H1 (cell line): ENCODE measurements around the gene NR1H2. TPM values are rescaled to one million over a fixed set of nuclear protein-coding genes. Genes with fewer than 3 reads are reported as not detected.
"Not testable (repeated sequence)": the region's sequence is repeated elsewhere in the genome, so short reads cannot be mapped to it uniquely, and the experiment has no call there.

ENCODE experiments used
- CTCF ChIA-PET: fragments of 300-600 bp; sonication (Branson Sonifier 250); formaldehyde crosslinking; loops from one replicate; lab custom pipeline; 2021; ENCODE audit not compliant: partially characterized antibody; lab: Charles Lee
- POLR2A ChIA-PET: fragments of 300-600 bp; sonication (Branson Sonifier 250); formaldehyde crosslinking; loops from one replicate; lab custom pipeline; 2021; ENCODE audit warnings: inconsistent platforms; ENCODE audit not compliant: partially characterized antibody; lab: Charles Lee
- DNase-seq, 2 experiments: peaks; one replicate each; pipeline versions ENCODE4 v3.0.0 to v3.0.0-alpha.2; 2010 to 2022; ENCODE audit warnings: low spot score in 2 of 2, low read depth in 1 of 2, mixed read lengths in 1 of 2
- FAIRE-seq: peaks from 2 replicates; lab custom pipeline; 2011; peaks lifted over from hg19 to GRCh38; lab: Jason Lieb, UNC
- H2AFZ ChIP-seq: 2 replicates; pipeline ENCODE4 v1.8.1; 2012; ENCODE audit warnings: low read length, inconsistent platforms
- H2AK5ac ChIP-seq: 2 replicates; pipeline ENCODE4 v1.6.1; 2013; ENCODE audit warnings: low read depth, low read length
- H2BK120ac ChIP-seq: replicated peaks from 2 replicates; pipeline ENCODE3; 2013; ENCODE audit warnings: low read depth, low read length, inconsistent platforms
- H2BK12ac ChIP-seq: 2 replicates; pipeline ENCODE4 v1.6.1; 2013; ENCODE audit warnings: low read depth, low read length
- H2BK15ac ChIP-seq: 2 replicates; pipeline ENCODE4 v1.6.1; 2013; ENCODE audit warnings: low read length
- H2BK20ac ChIP-seq: 2 replicates; pipeline ENCODE4 v1.6.1; 2013; ENCODE audit warnings: low read length
- H2BK5ac ChIP-seq: 2 replicates; pipeline ENCODE4 v1.6.1; 2013; ENCODE audit warnings: low read depth, low read length
- H3K14ac ChIP-seq: 2 replicates; pipeline ENCODE4 v1.6.1; 2013; ENCODE audit warnings: inconsistent platforms; ENCODE audit not compliant: insufficient read length
- H3K18ac ChIP-seq: 2 replicates; pipeline ENCODE4 v1.6.1; 2013; ENCODE audit warnings: low read length; ENCODE audit errors: extremely low read depth
- H3K23ac ChIP-seq: 2 replicates; pipeline ENCODE4 v1.6.1; 2013; ENCODE audit warnings: inconsistent platforms; ENCODE audit not compliant: insufficient read length
- H3K23me2 ChIP-seq: 2 replicates; pipeline ENCODE4 v1.6.1; 2013; ENCODE audit warnings: low read depth, low read length
- H3K27ac ChIP-seq: 2 replicates; pipeline ENCODE4 v1.6.1; 2011; ENCODE audit warnings: low read depth, low read length, inconsistent platforms
- H3K27me3 ChIP-seq, 4 experiments: replicated peaks in 1 of 4; 1 replicate in 1 of 4; 2 replicates in 3 of 4; pipeline versions ENCODE4 v1.6.1 to v1.8.1; 2011 to 2013; ENCODE audit warnings: low read length in 3 of 4, mild to moderate bottlenecking in 3 of 4, inconsistent platforms in 2 of 4, mixed read lengths in 2 of 4, moderate library complexity in 1 of 4; ENCODE audit not compliant: control insufficient read depth in 3 of 4, insufficient read depth in 3 of 4; ENCODE audit errors: extremely low read depth in 1 of 4
- H3K36me3 ChIP-seq, 4 experiments: 2 replicates each; pipeline versions ENCODE4 v1.6.1 to v1.8.1; 2011 to 2013; ENCODE audit warnings: mild to moderate bottlenecking in 4 of 4, low read length in 3 of 4, moderate library complexity in 2 of 4, control low read depth in 1 of 4, inconsistent platforms in 1 of 4; ENCODE audit not compliant: insufficient read depth in 4 of 4, control insufficient read depth in 2 of 4
- H3K4ac ChIP-seq: replicated peaks from 2 replicates; pipeline ENCODE3; 2013; ENCODE audit warnings: low read length, low read depth, mixed read lengths, inconsistent platforms; ENCODE audit not compliant: insufficient read length
- H3K4me1 ChIP-seq, 4 experiments: replicated peaks in 1 of 4; 1 replicate in 1 of 4; 2 replicates in 3 of 4; pipeline versions ENCODE4 v1.6.1 to v1.8.1; 2011 to 2013; ENCODE audit warnings: low read length in 3 of 4, inconsistent platforms in 2 of 4, mixed read lengths in 1 of 4; ENCODE audit not compliant: insufficient read depth in 4 of 4, control insufficient read depth in 3 of 4
- H3K4me2 ChIP-seq, 2 experiments: 2 replicates each; pipeline versions ENCODE4 v1.6.1 to v1.8.1; 2011 to 2013; ENCODE audit warnings: low read depth in 2 of 2, low read length in 2 of 2, control low read depth in 1 of 2, inconsistent platforms in 1 of 2, mild to moderate bottlenecking in 1 of 2; ENCODE audit not compliant: insufficient read depth in 1 of 2
- H3K4me3 ChIP-seq, 4 experiments: fragments of 200-600, 300-600 bp in 1 of 4; sonication (generic), shearing (Covaris generic), sonication (Bioruptor Twin) in 1 of 4; 2 replicates each; pipeline versions ENCODE4 v1.5.1 to v1.8.1; 2011 to 2016; ENCODE audit warnings: low read length in 4 of 4, low read depth in 3 of 4, control low read depth in 2 of 4, inconsistent platforms in 2 of 4, mild to moderate bottlenecking in 2 of 4, mixed read lengths in 1 of 4, moderate library complexity in 1 of 4; ENCODE audit not compliant: insufficient read depth in 2 of 4; ENCODE audit errors: extremely low read depth in 1 of 4
- H3K56ac ChIP-seq: replicated peaks from 2 replicates; pipeline ENCODE3; 2013; ENCODE audit warnings: low read depth, mild to moderate bottlenecking, mixed read lengths, low read length, inconsistent platforms; ENCODE audit not compliant: insufficient read length
- H3K79me1 ChIP-seq: 2 replicates; pipeline ENCODE4 v1.6.1; 2013; ENCODE audit warnings: low read depth, low read length, control low read depth
- H3K79me2 ChIP-seq, 2 experiments: 2 replicates each; pipeline versions ENCODE4 v1.6.1 to v1.8.1; 2012 to 2013; ENCODE audit warnings: low read length in 2 of 2, mild to moderate bottlenecking in 2 of 2, inconsistent platforms in 1 of 2; ENCODE audit not compliant: insufficient read depth in 2 of 2, control insufficient read depth in 1 of 2
- H3K9ac ChIP-seq, 4 experiments: replicated peaks in 1 of 4; 1 replicate in 1 of 4; 2 replicates in 3 of 4; pipeline versions ENCODE4 v1.6.1 to v1.8.1; 2011 to 2013; ENCODE audit warnings: low read depth in 3 of 4, low read length in 3 of 4, control low read depth in 2 of 4, mild to moderate bottlenecking in 2 of 4, moderate library complexity in 2 of 4, inconsistent platforms in 1 of 4; ENCODE audit errors: extremely low read depth in 1 of 4
- H3K9me3 ChIP-seq, 2 experiments: 2 replicates each; pipeline versions ENCODE4 v1.6.1 to v1.8.1; 2012 to 2013; ENCODE audit warnings: mild to moderate bottlenecking in 2 of 2, moderate library complexity in 2 of 2, control low read depth in 1 of 2, inconsistent platforms in 1 of 2, low read depth in 1 of 2, low read length in 1 of 2, mixed read lengths in 1 of 2; ENCODE audit not compliant: insufficient read depth in 2 of 2
- H4K20me1 ChIP-seq, 2 experiments: replicated peaks in 1 of 2; 2 replicates each; pipeline versions ENCODE3 to v1.8.1; 2011 to 2013; ENCODE audit warnings: inconsistent platforms in 2 of 2, low read length in 2 of 2, mild to moderate bottlenecking in 1 of 2; ENCODE audit not compliant: insufficient read depth in 2 of 2, control insufficient read depth in 1 of 2
- H4K5ac ChIP-seq: 2 replicates; pipeline ENCODE4 v1.6.1; 2013; ENCODE audit warnings: low read length, low read depth, mixed read lengths, inconsistent platforms; ENCODE audit not compliant: insufficient read length
- H4K8ac ChIP-seq: 2 replicates; pipeline ENCODE4 v1.8.0; 2013; ENCODE audit warnings: mild to moderate bottlenecking, moderate library complexity, low read length, inconsistent platforms; ENCODE audit not compliant: insufficient read depth; ENCODE audit errors: extremely low read depth
- H4K91ac ChIP-seq: replicated peaks from 2 replicates; pipeline ENCODE3; 2013; ENCODE audit warnings: low read length, mixed read lengths, inconsistent platforms; ENCODE audit not compliant: insufficient read length
- WGBS, 2 experiments: shearing (Covaris generic) in 1 of 2; methylation state at CpG; one replicate each; pipeline versions ENCODE4 v1.1.6 to v1.1.7; 2013 to 2015; ENCODE audit warnings: low lambda C conversion rate in 2 of 2, mixed read lengths in 2 of 2, inconsistent platforms in 1 of 2, low coverage in 1 of 2, missing lambda C conversion rate in 1 of 2; ENCODE audit not compliant: insufficient replicate concordance in 2 of 2, insufficient coverage in 1 of 2, insufficient read length in 1 of 2; ENCODE audit errors: extremely low coverage in 1 of 2, missing lambda C conversion rate in 1 of 2; 5-methylcytosine and 5-hydroxymethylcytosine counted together
- polyA plus RNA-seq, 7 experiments: library from polyadenylated mRNA; depleted of rRNA in 3 of 7; stranded (reverse) in 5 of 7; unstranded in 2 of 7; fragments of >200 nt in 5 of 7; fragments of 200-250 nt in 2 of 7; gene quantifications; 1 replicate in 5 of 7; 2 replicates in 1 of 7; 4 replicates in 1 of 7; pipeline versions ENCODE4 v1.2.1 to v1.2.3, GENCODE V29; 2011 to 2013; ENCODE audit warnings: missing spikeins in 2 of 7, mixed read lengths in 2 of 7
- total RNA-seq: library from RNA; stranded (reverse); fragmentation: NEBNext Ultra II Directional; extraction: Animal tissue kit (Norgen Biotek cat#: 25700); gene quantifications from 2 replicates; pipeline ENCODE4 v1.2.1, GENCODE V29; 2021

NR1H2 gene
- total and polyA plus RNA-seq, 2 of the 8 experiments (the other 6 are each of a cell fraction or from before 2014, with no cell fraction given) = 40.3 to 47.5 TPM

- H3K14ac ChIP-seq, H4K20me1 ChIP-seq, H3K4me1 ChIP-seq, POLR2A ChIA-PET, H2BK12ac ChIP-seq, H3K9ac ChIP-seq, H2BK20ac ChIP-seq, H2BK15ac ChIP-seq, H2AK5ac ChIP-seq, H2BK5ac ChIP-seq, H3K4me3 ChIP-seq, H3K27ac ChIP-seq, FAIRE-seq, H3K4me2 ChIP-seq, H2AFZ ChIP-seq, H3K23ac ChIP-seq, DNase-seq, H3K18ac ChIP-seq, H2BK120ac ChIP-seq, H3K56ac ChIP-seq, H4K8ac ChIP-seq, H3K23me2 ChIP-seq, H4K91ac ChIP-seq, H3K79me1 ChIP-seq, H4K5ac ChIP-seq, H3K4ac ChIP-seq, H3K27me3 ChIP-seq: not testable (repeated sequence)
- Histone ChIP-seq H3K79me2 (peaks cover 3 to 58% of the 10 kb centered on the region in 2 experiments; a peak in 3 of 4 replicates), H3K36me3 (peaks cover 6 to 28% (median 15%) of the 10 kb centered on the region in 4 experiments; a peak in 7 of 8 replicates), H3K9me3 (peaks cover 4 to 14% of the 10 kb centered on the region in 2 experiments; a peak in 2 of 4 replicates)
- CTCF ChIA-PET = interaction anchor here (1.0 kb wide), 1 partner anchor 24 kb away, joined by 4 read pairs; no protein-coding TSS in a partner anchor
- WGBS, 2 experiments = 96% methylated on average over 15 of the region's 23 CpGs; no CpG with 5 or more reads in 1 of the 2 experiments
Observed at GRCh38 chr19:50390952-50391351, 14.7 kb downstream of the NR1H2 start.
